Neural cell (in vitro differentiated cells): ENCODE results near the gene EIF3K. TPM values are rescaled to one million over a fixed set of nuclear protein-coding genes. Genes with fewer than 3 reads are reported as not detected.
A peak's percentile ranks its signal among the peaks of the same experiment; 100 is the strongest.

Experiments
- H2AFZ ChIP-seq: fragments of 200-600, 300-800 bp; sonication (generic), shearing (Covaris generic); 2 replicates; pipeline ENCODE4 v1.6.0; 2014; ENCODE audit warnings: low read depth, mild to moderate bottlenecking, antibody characterized with exemption, low read length, moderate library complexity
- H3F3A ChIP-seq: fragments of 200-600 bp; shearing (Covaris generic); 2 replicates; pipeline ENCODE4 v1.6.1; 2016; ENCODE audit warnings: mild to moderate bottlenecking, moderate library complexity, mixed read lengths, antibody characterized with exemption, low read length; ENCODE audit not compliant: insufficient read depth, poor library complexity, severe bottlenecking
- H3K27ac ChIP-seq: fragments of 200-600, 300-800 bp; sonication (generic), shearing (Covaris generic); 2 replicates; pipeline ENCODE4 v1.5.1; 2014; ENCODE audit warnings: mild to moderate bottlenecking, low read length, moderate library complexity
- H3K27me3 ChIP-seq: fragments of 300-800, 200-600 bp; sonication (generic), shearing (Covaris generic); 2 replicates; pipeline ENCODE4 v1.6.0; 2014; ENCODE audit warnings: mild to moderate bottlenecking, low read depth, low read length, moderate library complexity; ENCODE audit not compliant: insufficient read depth
- H3K36me3 ChIP-seq: fragments of 300-800, 200-600 bp; sonication (generic), shearing (Covaris generic); 2 replicates; pipeline ENCODE4 v1.5.1; 2014; ENCODE audit warnings: mild to moderate bottlenecking, antibody characterized with exemption, low read length, moderate library complexity; ENCODE audit not compliant: insufficient read depth
- H3K4me2 ChIP-seq: fragments of 300-800, 200-600 bp; sonication (generic), shearing (Covaris generic); 2 replicates; pipeline ENCODE4 v1.6.0; 2014; ENCODE audit warnings: mild to moderate bottlenecking, low read length
- H3K4me3 ChIP-seq: fragments of 300-800, 200-600 bp; sonication (generic), shearing (Covaris generic); 2 replicates; pipeline ENCODE4 v1.5.1; 2014; ENCODE audit warnings: mild to moderate bottlenecking, low read length, moderate library complexity
- H3K79me2 ChIP-seq: fragments of 200-600 bp; shearing (Covaris generic); replicated peaks from 2 replicates; pipeline ENCODE4 v1.6.0; 2014; ENCODE audit warnings: mild to moderate bottlenecking, low read length, moderate library complexity; ENCODE audit not compliant: insufficient read depth
- H3K9ac ChIP-seq: fragments of 300-800, 200-600 bp; sonication (generic), shearing (Covaris generic); 2 replicates; pipeline ENCODE4 v1.6.1; 2016; ENCODE audit warnings: mild to moderate bottlenecking, low read length, mixed read lengths
- H3K9me2 ChIP-seq: fragments of 200-600 bp; shearing (Covaris generic); 2 replicates; pipeline ENCODE4 v1.6.1; 2016; ENCODE audit warnings: mild to moderate bottlenecking, low read length, mixed read lengths; ENCODE audit not compliant: insufficient read depth
- H3K9me3 ChIP-seq: fragments of 200-600, 300-800 bp; sonication (generic), shearing (Covaris generic); 2 replicates; pipeline ENCODE4 v1.6.1; 2016; ENCODE audit warnings: mild to moderate bottlenecking, mixed run types, low read length, moderate library complexity, mixed read lengths
- H4K20me1 ChIP-seq: fragments of 200-600 bp; shearing (Covaris generic); 2 replicates; pipeline ENCODE4 v1.6.1; 2016; ENCODE audit warnings: mild to moderate bottlenecking, mixed run types; ENCODE audit not compliant: insufficient read depth
- EP300 ChIP-seq: fragments of 450-650 bp; conservative IDR thresholded peaks from 2 replicates; pipeline ENCODE4 v1.6.1; 2014; ENCODE audit warnings: antibody characterized with exemption, mild to moderate bottlenecking, moderate library complexity; ENCODE audit not compliant: poor library complexity, severe bottlenecking
- EZH2 ChIP-seq: fragments of 200-600, 300-800 bp; shearing (Covaris generic), sonication (generic); IDR thresholded peaks from 2 replicates; pipeline ENCODE4 v1.6.1; 2014; ENCODE audit warnings: antibody characterized with exemption, low read length, borderline replicate concordance, mild to moderate bottlenecking; ENCODE audit not compliant: insufficient read depth, poor library complexity, severe bottlenecking
- MXI1 ChIP-seq: fragments of 450-650 bp; conservative IDR thresholded peaks from 2 replicates; pipeline ENCODE4 v1.6.1; 2014; ENCODE audit warnings: antibody characterized with exemption, mild to moderate bottlenecking; ENCODE audit not compliant: poor library complexity, severe bottlenecking
- POLR2AphosphoS5 ChIP-seq: IDR thresholded peaks from 2 replicates; pipeline ENCODE4 v1.6.1; 2012
- RAD21 ChIP-seq: fragments of 450-650 bp; conservative IDR thresholded peaks from 2 replicates; pipeline ENCODE4 v1.6.1; 2014; ENCODE audit warnings: antibody characterized with exemption, mild to moderate bottlenecking, moderate library complexity
- SMC3 ChIP-seq: fragments of 450-650 bp; conservative IDR thresholded peaks from 2 replicates; pipeline ENCODE4 v1.6.1; 2014; ENCODE audit warnings: antibody characterized with exemption, mild to moderate bottlenecking, moderate library complexity; ENCODE audit not compliant: poor library complexity
- TAF1 ChIP-seq: IDR thresholded peaks from 2 replicates; pipeline ENCODE4 v1.6.1; 2012; ENCODE audit warnings: low read depth
- polyA plus RNA-seq: library from polyadenylated mRNA; depleted of rRNA; stranded (reverse); fragments of >200 nt; gene quantifications from 2 replicates; pipeline ENCODE4 v1.2.3, GENCODE V29; 2014
- TF ChIP-seq, protein P1 (sequence below): fragments of 450-650 bp; IDR thresholded peaks from 2 replicates; pipeline ENCODE4 v1.5.1; 2014; ENCODE audit warnings: antibody characterized with exemption, mild to moderate bottlenecking, moderate library complexity; ENCODE audit not compliant: poor library complexity, severe bottlenecking
- TF ChIP-seq, protein P2 (sequence below): IDR thresholded peaks from 2 replicates; pipeline ENCODE4 v1.6.1; 2012; ENCODE audit warnings: borderline replicate concordance

The EIF3K gene
- polyA plus RNA-seq, 1 donor from 2014 or later: 462 TPM

DNA sequence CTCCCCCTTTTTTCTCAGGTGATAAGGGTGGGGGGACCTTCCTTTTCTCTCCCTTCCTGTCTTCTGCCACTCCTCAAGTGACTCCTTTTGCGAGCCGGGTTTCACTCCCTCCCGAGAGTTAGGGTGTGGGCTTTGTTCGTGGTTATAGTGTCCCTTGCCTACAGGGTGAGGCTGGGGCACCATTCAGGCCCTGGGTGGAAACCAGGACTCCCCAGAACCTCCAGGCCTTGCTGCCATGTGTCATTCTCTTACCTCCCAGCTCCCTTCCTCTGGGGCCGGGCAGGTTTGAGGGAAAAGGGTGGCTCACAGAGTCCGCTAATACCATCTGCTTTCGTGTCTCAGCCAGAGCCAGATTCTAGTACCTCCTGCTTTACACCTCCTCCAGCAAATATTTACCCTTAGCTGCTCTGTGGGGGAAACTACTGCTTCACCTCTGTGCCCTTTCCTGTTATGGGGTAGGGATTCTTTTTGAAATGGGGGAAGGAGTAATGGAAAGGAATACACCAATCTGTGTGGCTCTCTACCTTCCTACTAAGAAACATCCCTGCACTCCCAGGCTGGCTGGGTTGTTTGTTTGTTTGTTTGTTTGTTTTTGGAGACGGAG, 31.3 kb downstream of the EIF3K start:
- no peak overlapping the region for H3K27ac ChIP-seq
- H3K36me3 ChIP-seq: no peaks in the 10 kb centered on the region

GRCh38 chr19:38650911-38651584, 32.1 kb downstream of the EIF3K start:
- Histone ChIP-seq H3K27ac (no peak overlapping the region), H3K27me3 (no peaks in the 10 kb centered on the region), H3K9me3 (no peaks in the 10 kb centered on the region), H3K9me2 (no peaks in the 10 kb centered on the region), H3K4me3 (peak overlapping the region; percentile 97), H3K79me2 (peaks cover 55% of the 10 kb centered on the region), H2AFZ (no peak overlapping the region), H4K20me1 (peaks cover 5% of the 10 kb centered on the region), H3K36me3 (no peaks in the 10 kb centered on the region), H3K9ac (no peak overlapping the region), H3K4me2 (no peak overlapping the region), H3F3A (peaks cover 4% of the 10 kb centered on the region)
- TF ChIP-seq EZH2 (no peak), SMC3 (no peak), TAF1 (no peak), MXI1 (no peak), RAD21 (no peak), EP300 (no peak), POLR2AphosphoS5 (no peak)
- TF ChIP-seq, protein P1, sequence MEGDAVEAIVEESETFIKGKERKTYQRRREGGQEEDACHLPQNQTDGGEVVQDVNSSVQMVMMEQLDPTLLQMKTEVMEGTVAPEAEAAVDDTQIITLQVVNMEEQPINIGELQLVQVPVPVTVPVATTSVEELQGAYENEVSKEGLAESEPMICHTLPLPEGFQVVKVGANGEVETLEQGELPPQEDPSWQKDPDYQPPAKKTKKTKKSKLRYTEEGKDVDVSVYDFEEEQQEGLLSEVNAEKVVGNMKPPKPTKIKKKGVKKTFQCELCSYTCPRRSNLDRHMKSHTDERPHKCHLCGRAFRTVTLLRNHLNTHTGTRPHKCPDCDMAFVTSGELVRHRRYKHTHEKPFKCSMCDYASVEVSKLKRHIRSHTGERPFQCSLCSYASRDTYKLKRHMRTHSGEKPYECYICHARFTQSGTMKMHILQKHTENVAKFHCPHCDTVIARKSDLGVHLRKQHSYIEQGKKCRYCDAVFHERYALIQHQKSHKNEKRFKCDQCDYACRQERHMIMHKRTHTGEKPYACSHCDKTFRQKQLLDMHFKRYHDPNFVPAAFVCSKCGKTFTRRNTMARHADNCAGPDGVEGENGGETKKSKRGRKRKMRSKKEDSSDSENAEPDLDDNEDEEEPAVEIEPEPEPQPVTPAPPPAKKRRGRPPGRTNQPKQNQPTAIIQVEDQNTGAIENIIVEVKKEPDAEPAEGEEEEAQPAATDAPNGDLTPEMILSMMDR: no peak
- TF ChIP-seq, protein P2, sequence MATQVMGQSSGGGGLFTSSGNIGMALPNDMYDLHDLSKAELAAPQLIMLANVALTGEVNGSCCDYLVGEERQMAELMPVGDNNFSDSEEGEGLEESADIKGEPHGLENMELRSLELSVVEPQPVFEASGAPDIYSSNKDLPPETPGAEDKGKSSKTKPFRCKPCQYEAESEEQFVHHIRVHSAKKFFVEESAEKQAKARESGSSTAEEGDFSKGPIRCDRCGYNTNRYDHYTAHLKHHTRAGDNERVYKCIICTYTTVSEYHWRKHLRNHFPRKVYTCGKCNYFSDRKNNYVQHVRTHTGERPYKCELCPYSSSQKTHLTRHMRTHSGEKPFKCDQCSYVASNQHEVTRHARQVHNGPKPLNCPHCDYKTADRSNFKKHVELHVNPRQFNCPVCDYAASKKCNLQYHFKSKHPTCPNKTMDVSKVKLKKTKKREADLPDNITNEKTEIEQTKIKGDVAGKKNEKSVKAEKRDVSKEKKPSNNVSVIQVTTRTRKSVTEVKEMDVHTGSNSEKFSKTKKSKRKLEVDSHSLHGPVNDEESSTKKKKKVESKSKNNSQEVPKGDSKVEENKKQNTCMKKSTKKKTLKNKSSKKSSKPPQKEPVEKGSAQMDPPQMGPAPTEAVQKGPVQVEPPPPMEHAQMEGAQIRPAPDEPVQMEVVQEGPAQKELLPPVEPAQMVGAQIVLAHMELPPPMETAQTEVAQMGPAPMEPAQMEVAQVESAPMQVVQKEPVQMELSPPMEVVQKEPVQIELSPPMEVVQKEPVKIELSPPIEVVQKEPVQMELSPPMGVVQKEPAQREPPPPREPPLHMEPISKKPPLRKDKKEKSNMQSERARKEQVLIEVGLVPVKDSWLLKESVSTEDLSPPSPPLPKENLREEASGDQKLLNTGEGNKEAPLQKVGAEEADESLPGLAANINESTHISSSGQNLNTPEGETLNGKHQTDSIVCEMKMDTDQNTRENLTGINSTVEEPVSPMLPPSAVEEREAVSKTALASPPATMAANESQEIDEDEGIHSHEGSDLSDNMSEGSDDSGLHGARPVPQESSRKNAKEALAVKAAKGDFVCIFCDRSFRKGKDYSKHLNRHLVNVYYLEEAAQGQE: no peak

More for the DNA sequence above, 31.3 kb downstream of the EIF3K start:
- H3K27me3 ChIP-seq: no peaks in the 10 kb centered on the region
- H3K79me2 ChIP-seq: peaks cover 53% of the 10 kb centered on the region
- H3K9me3 ChIP-seq: no peaks in the 10 kb centered on the region
- peak overlapping the region; percentile 97 for H3K4me3 ChIP-seq
- no peak for TF ChIP-seq MXI1
- TF ChIP-seq EZH2: no peak
- no peak for TF ChIP-seq EP300
- TF ChIP-seq, protein P2: no peak
- no peak for TF ChIP-seq TAF1
- no peak for TF ChIP-seq RAD21
- TF ChIP-seq, protein P1: no peak
- H3K4me2 ChIP-seq: peak overlapping the region; percentile 84
- no peak overlapping the region for H3K9ac ChIP-seq
- H3F3A ChIP-seq: peaks cover 4% of the 10 kb centered on the region
- H2AFZ ChIP-seq: no peak overlapping the region
- peaks cover 5% of the 10 kb centered on the region for H4K20me1 ChIP-seq
- no peaks in the 10 kb centered on the region for H3K9me2 ChIP-seq
